Fibroblast of skin of back (primary cell): ENCODE results near the gene CCM2.

Source experiments
- DNase-seq: peaks from one replicate; pipeline ENCODE4 v3.0.0-alpha.2; 2013

CCM2 gene

GRCh38 chr7:45035893-45036292, 35.9 kb downstream of the CCM2 start:
- DNase-seq, result no peak

- DNase-seq, result no peak
These were observed 36.3 kb downstream of the CCM2 start for GRCh38 chr7:45036317-45036716.

- DNase-seq, result no peak
These were observed 36.8 kb downstream of the CCM2 start for GRCh38 chr7:45036796-45037195.

- no peak for DNase-seq
These were observed 37.9 kb downstream of the CCM2 start for GRCh38 chr7:45037876-45038275.

GRCh38 chr7:45039106-45039505, 39.1 kb downstream of the CCM2 start:
- no peak for DNase-seq

- DNase-seq, result no peak
These were observed 44.3 kb downstream of the CCM2 start for GRCh38 chr7:45044338-45044737.

GRCh38 chr7:45048748-45049147, 48.7 kb downstream of the CCM2 start:
- DNase-seq, result no peak

GRCh38 chr7:45050198-45050597, 50.2 kb downstream of the CCM2 start:
- DNase-seq, result no peak

GRCh38 chr7:45052011-45052410, 52.0 kb downstream of the CCM2 start:
- no peak for DNase-seq

- DNase-seq, result no peak
These were observed 53.4 kb downstream of the CCM2 start for GRCh38 chr7:45053401-45053800.

GRCh38 chr7:45053941-45054340, 53.9 kb downstream of the CCM2 start:
- DNase-seq, result no peak

- DNase-seq, result no peak
These were observed 54.4 kb downstream of the CCM2 start for GRCh38 chr7:45054442-45054841.

- no peak for DNase-seq
These were observed 55.0 kb downstream of the CCM2 start for GRCh38 chr7:45055016-45055415.

- no peak for DNase-seq
These were observed 55.7 kb downstream of the CCM2 start for GRCh38 chr7:45055594-45056219.

- no peak for DNase-seq
These were observed 57.9 kb downstream of the CCM2 start for GRCh38 chr7:45057878-45058277.

- no peak for DNase-seq
These were observed 60.3 kb downstream of the CCM2 start for GRCh38 chr7:45060295-45060694.

GRCh38 chr7:45061352-45061751, 61.4 kb downstream of the CCM2 start:
- DNase-seq, result no peak

- no peak for DNase-seq
These were observed 61.9 kb downstream of the CCM2 start for GRCh38 chr7:45061806-45062425.

- DNase-seq, result no peak
These were observed 64.2 kb downstream of the CCM2 start for GRCh38 chr7:45064047-45064725.

GRCh38 chr7:45065031-45065995, 65.3 kb downstream of the CCM2 start:
- no peak for DNase-seq

GRCh38 chr7:45066409-45066808, 66.4 kb downstream of the CCM2 start:
- DNase-seq, result no peak

GRCh38 chr7:45067582-45067981, 67.6 kb downstream of the CCM2 start:
- DNase-seq, result no peak
